GM21619 (cell line): ENCODE results near the gene GCHFR.
A peak's percentile ranks its signal among the peaks of the same experiment; 100 is the strongest.

Source experiments
- ATAC-seq: cut with Tn5 transposase; IDR thresholded peaks from one replicate; pipeline ENCODE4 v1.9.1; 2021; ENCODE audit not compliant: unreplicated experiment

The GCHFR gene

GRCh38 chr15:40763801-40764628, at the start of gene GCHFR:
GCHFR (plus strand) TSS chr15:40764068; CDS start chr15:40764181, 113 bp downstream.
- peak; percentile 41 for ATAC-seq

- no peak for ATAC-seq
Observed at GRCh38 chr15:40714144-40714543, 49.7 kb upstream of the GCHFR start.

- ATAC-seq = no peak
Observed at GRCh38 chr15:40716165-40716564, 47.7 kb upstream of the GCHFR start.

- ATAC-seq = no peak
Observed at GRCh38 chr15:40721701-40722100, 42.2 kb upstream of the GCHFR start.

GRCh38 chr15:40722354-40722753, 41.5 kb upstream of the GCHFR start:
- ATAC-seq = no peak

GRCh38 chr15:40722934-40723333, 40.9 kb upstream of the GCHFR start:
- no peak for ATAC-seq

- ATAC-seq = no peak
Observed at GRCh38 chr15:40723919-40724318, 39.9 kb upstream of the GCHFR start.

- no peak for ATAC-seq
Observed at GRCh38 chr15:40731034-40731433, 32.8 kb upstream of the GCHFR start.

GRCh38 chr15:40736575-40736974, 27.3 kb upstream of the GCHFR start:
- ATAC-seq = no peak

- no peak for ATAC-seq
Observed at GRCh38 chr15:40737048-40737447, 26.8 kb upstream of the GCHFR start.

- ATAC-seq = no peak
Observed at GRCh38 chr15:40739047-40739446, 24.8 kb upstream of the GCHFR start.

GRCh38 chr15:40739854-40740253, 24.0 kb upstream of the GCHFR start:
- no peak for ATAC-seq

- ATAC-seq = no peak
Observed at GRCh38 chr15:40743485-40743901, 20.4 kb upstream of the GCHFR start.

GRCh38 chr15:40743921-40744814, 19.7 kb upstream of the GCHFR start:
- no peak for ATAC-seq

- ATAC-seq = no peak
Observed at GRCh38 chr15:40744815-40745152, 19.1 kb upstream of the GCHFR start.

GRCh38 chr15:40746916-40747418, 16.9 kb upstream of the GCHFR start:
- no peak for ATAC-seq

GRCh38 chr15:40747685-40748631, 15.9 kb upstream of the GCHFR start:
- no peak for ATAC-seq

GRCh38 chr15:40749151-40749630, 14.7 kb upstream of the GCHFR start:
- ATAC-seq = no peak

- ATAC-seq = no peak
Observed at GRCh38 chr15:40750885-40751284, 13.0 kb upstream of the GCHFR start.

- no peak for ATAC-seq
Observed at GRCh38 chr15:40751745-40752144, 12.1 kb upstream of the GCHFR start.

GRCh38 chr15:40754574-40754882, 9.3 kb upstream of the GCHFR start:
- no peak for ATAC-seq
